Liver (tissue), 9 donors: ENCODE measurements around the gene S100A12. TPM values are rescaled to one million over a fixed set of nuclear protein-coding genes. Genes with fewer than 3 reads are reported as not detected.
"Not testable (repeated sequence)": the region's sequence is repeated elsewhere in the genome, so short reads cannot be mapped to it uniquely, and the experiment has no call there.

Experiments used
- DNase-seq: peaks from one replicate; pipeline ENCODE4 v3.0.0-alpha.2; 2017; ENCODE audit warnings: low spot score
- H3K27ac ChIP-seq, 2 donors: one replicate each; pipeline ENCODE4 v1.7.0; 2013; ENCODE audit warnings: inconsistent platforms in 2 of 2, low read length in 2 of 2, control low read depth in 1 of 2, low read depth in 1 of 2, mild to moderate bottlenecking in 1 of 2
- H3K27me3 ChIP-seq, 4 donors: one replicate each; pipeline versions ENCODE4 v1.6.1 to v1.7.0; 2013; ENCODE audit warnings: low read length in 3 of 4, inconsistent platforms in 1 of 4, mild to moderate bottlenecking in 1 of 4, moderate library complexity in 1 of 4; ENCODE audit not compliant: control insufficient read depth in 4 of 4, insufficient read depth in 4 of 4
- H3K36me3 ChIP-seq, 4 donors: one replicate each; pipeline versions ENCODE4 v1.6.1 to v1.7.0; 2013; ENCODE audit warnings: low read length in 3 of 4, mild to moderate bottlenecking in 3 of 4, low read depth in 1 of 4, moderate library complexity in 1 of 4; ENCODE audit not compliant: control insufficient read depth in 4 of 4, insufficient read depth in 3 of 4
- H3K4me1 ChIP-seq, 4 donors: one replicate each; pipeline versions ENCODE4 v1.6.1 to v1.7.0; 2013; ENCODE audit warnings: low read length in 3 of 4, mild to moderate bottlenecking in 3 of 4, moderate library complexity in 1 of 4; ENCODE audit not compliant: control insufficient read depth in 4 of 4, insufficient read depth in 4 of 4
- H3K4me3 ChIP-seq, 3 donors: one replicate each; pipeline versions ENCODE4 v1.6.1 to v1.7.0; 2013; ENCODE audit warnings: low read length in 3 of 3, control low read depth in 1 of 3, low read depth in 1 of 3, mild to moderate bottlenecking in 1 of 3
- H3K9ac ChIP-seq, 2 donors: one replicate each; pipeline ENCODE4 v1.7.0; 2013; ENCODE audit warnings: low read length in 2 of 2, mild to moderate bottlenecking in 2 of 2, moderate library complexity in 2 of 2, control low read depth in 1 of 2, low read depth in 1 of 2
- H3K9me3 ChIP-seq, 4 donors: one replicate each; pipeline versions ENCODE4 v1.6.1 to v1.7.0; 2013; ENCODE audit warnings: low read length in 3 of 4; ENCODE audit not compliant: control insufficient read depth in 4 of 4
- ATF3 ChIP-seq: IDR thresholded peaks from 2 replicates; pipeline ENCODE4 v1.6.1; 2016; ENCODE audit warnings: antibody characterized with exemption
- CTCF ChIP-seq: fragments of 150-350 bp; IDR thresholded peaks from 2 replicates; pipeline ENCODE4 v1.5.1; 2017; ENCODE audit warnings: improper control_type of control experiment, low read depth, low read length; ENCODE audit not compliant: missing input control
- FOXA1 ChIP-seq: IDR thresholded peaks from 2 replicates; pipeline ENCODE4 v1.6.1; 2016; ENCODE audit warnings: antibody characterized with exemption
- HNF4A ChIP-seq, 2 donors: conservative IDR thresholded peaks; 2 replicates each; pipeline ENCODE4 v1.6.1; 2016; ENCODE audit warnings: antibody characterized with exemption in 2 of 2, mild to moderate bottlenecking in 2 of 2
- NR2F2 ChIP-seq: IDR thresholded peaks from 2 replicates; pipeline ENCODE4 v1.6.1; 2016; ENCODE audit warnings: antibody characterized with exemption
- RAD21 ChIP-seq, 2 donors: IDR thresholded peaks; 2 replicates each; pipeline ENCODE4 v1.6.1; 2016; ENCODE audit warnings: antibody characterized with exemption in 2 of 2, mild to moderate bottlenecking in 2 of 2
- SP1 ChIP-seq: IDR thresholded peaks from 2 replicates; pipeline ENCODE4 v1.6.1; 2018; ENCODE audit warnings: antibody characterized with exemption, mild to moderate bottlenecking
- WGBS: extraction: QIAGEN DNeasy Blood & Tissue Kit; methylation state at CpG from one replicate; pipeline ENCODE4 v1.1.7; 2013; 5-methylcytosine and 5-hydroxymethylcytosine counted together
- polyA plus RNA-seq, 2 donors: library from polyadenylated mRNA; stranded (reverse) in 1 of 2; unstranded in 1 of 2; fragments of 200-250 nt in 1 of 2; fragments of >200 nt in 1 of 2; fragmentation: Nextera tagmentation in 1 of 2; extraction: Ambion mirVana in 1 of 2; gene quantifications; one replicate each; pipeline versions ENCODE4 v1.2.1 to v1.2.3, GENCODE V29; 2013 to 2015
- total RNA-seq, 2 donors: library from RNA; depleted of rRNA; stranded (reverse); fragments of >200 nt; gene quantifications; one replicate each; pipeline ENCODE4 v1.2.3, GENCODE V29; 2014
- donor health status: healthy.
- donor health status: healthy.
- donor health status: healthy.
- donor health status: healthy.
- donor health status: healthy.

S100A12 gene
- total and polyA plus RNA-seq, 4 donors, result 3.3 to 35.2 (median 12.1) TPM

GRCh38 chr1:153413961-153414360 lies 38.5 kb upstream of the S100A12 start:
- not testable (repeated sequence) for H3K4me3 ChIP-seq, H3K27ac ChIP-seq, H3K27me3 ChIP-seq, H3K9me3 ChIP-seq, H3K36me3 ChIP-seq, H3K4me1 ChIP-seq, H3K9ac ChIP-seq, DNase-seq

GRCh38 chr1:153407274-153407673 lies 31.9 kb upstream of the S100A12 start:
- H3K4me3 ChIP-seq, DNase-seq, H3K4me1 ChIP-seq, H3K27ac ChIP-seq, H3K9me3 ChIP-seq, H3K27me3 ChIP-seq, H3K36me3 ChIP-seq, H3K9ac ChIP-seq: not testable (repeated sequence)
- 65% methylated on average over 11 of the region's 11 CpGs for WGBS

- not testable (repeated sequence) for H3K27me3 ChIP-seq, H3K9me3 ChIP-seq, H3K27ac ChIP-seq, H3K4me1 ChIP-seq, H3K4me3 ChIP-seq, H3K9ac ChIP-seq, H3K36me3 ChIP-seq
- DNase-seq, result peak; percentile 17
- 65% methylated on average over 6 of the region's 6 CpGs for WGBS
Measured at GRCh38 chr1:153405825-153406599, 30.6 kb upstream of the S100A12 start.

GRCh38 chr1:153404768-153405167 lies 29.3 kb upstream of the S100A12 start:
- peak; percentile 49 for DNase-seq
- Histone ChIP-seq H3K4me1 (no peaks in the 10 kb centered on the region), H3K36me3 (no peaks in the 10 kb centered on the region), H3K9me3 (no peaks in the 10 kb centered on the region), H3K27ac (no peak overlapping the region), H3K9ac (no peak overlapping the region), H3K27me3 (peaks cover 0 to 3% (median 0%) of the 10 kb centered on the region in 4 donors), H3K4me3 (no peak overlapping the region)
- peak; percentile 43 to 67 for TF ChIP-seq RAD21 (IDR thresholded peaks at IDR 0.05)
- no peak for TF ChIP-seq SP1
- TF ChIP-seq FOXA1, result no peak
- no peak for TF ChIP-seq HNF4A (conservative IDR thresholded peaks at IDR 0.05)
- TF ChIP-seq NR2F2, result no peak
- TF ChIP-seq ATF3, result no peak
- TF ChIP-seq CTCF, result peak; percentile 48
- 38% methylated on average over 15 of the region's 15 CpGs for WGBS
